ENCODE data around the gene SYVN1. TPM values are rescaled to one million over a fixed set of nuclear protein-coding genes. Genes with fewer than 3 reads are reported as not detected.

SYVN1 gene
- total RNA-seq, 1 donor from 2014 or later: 57.1 TPM

DNA sequence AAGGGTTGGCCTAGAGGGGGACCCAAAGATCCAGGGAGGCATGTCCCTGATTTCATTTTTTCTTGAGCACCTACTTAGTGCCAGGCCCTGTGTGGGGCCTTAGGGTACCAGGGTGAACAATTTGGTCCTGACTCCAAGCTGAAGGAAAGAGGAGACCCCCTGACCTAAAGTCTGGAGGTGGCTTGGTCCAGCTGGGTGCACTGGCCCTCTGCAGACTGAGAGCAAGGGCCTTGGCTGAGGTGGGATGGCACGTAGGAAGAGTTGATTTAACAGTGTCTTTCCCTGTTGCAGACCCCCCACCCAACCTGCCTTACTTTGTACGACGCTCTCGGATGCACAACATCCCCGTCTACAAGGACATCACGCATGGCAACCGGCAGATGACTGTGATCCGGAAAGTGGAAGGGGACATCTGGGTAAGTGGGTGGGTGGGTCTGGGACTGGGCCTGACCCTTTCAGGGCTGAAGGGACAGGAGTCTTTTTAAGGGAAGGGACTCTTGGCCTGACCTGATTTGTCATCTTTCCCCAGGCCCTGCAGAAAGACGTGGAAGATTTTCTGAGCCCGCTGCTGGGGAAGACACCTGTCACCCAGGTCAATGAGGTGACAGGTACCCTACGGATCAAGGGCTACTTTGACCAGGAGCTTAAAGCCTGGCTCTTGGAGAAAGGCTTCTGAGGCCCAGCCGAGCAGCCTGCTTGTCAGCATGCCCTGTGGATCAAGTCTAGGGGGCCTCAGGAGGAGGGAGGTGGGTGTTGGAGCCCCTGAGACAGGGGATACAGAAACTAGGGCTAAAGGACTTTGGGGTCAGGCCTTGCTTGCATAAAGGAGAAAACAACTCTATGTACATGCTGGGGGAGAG lies 8.9 kb downstream of the SYVN1 start:
- H3K9me3 Mint-ChIP-seq (ENCODE audit: unreplicated experiment): no peaks in the 10 kb centered on the region
- TF ChIP-seq, protein P1, sequence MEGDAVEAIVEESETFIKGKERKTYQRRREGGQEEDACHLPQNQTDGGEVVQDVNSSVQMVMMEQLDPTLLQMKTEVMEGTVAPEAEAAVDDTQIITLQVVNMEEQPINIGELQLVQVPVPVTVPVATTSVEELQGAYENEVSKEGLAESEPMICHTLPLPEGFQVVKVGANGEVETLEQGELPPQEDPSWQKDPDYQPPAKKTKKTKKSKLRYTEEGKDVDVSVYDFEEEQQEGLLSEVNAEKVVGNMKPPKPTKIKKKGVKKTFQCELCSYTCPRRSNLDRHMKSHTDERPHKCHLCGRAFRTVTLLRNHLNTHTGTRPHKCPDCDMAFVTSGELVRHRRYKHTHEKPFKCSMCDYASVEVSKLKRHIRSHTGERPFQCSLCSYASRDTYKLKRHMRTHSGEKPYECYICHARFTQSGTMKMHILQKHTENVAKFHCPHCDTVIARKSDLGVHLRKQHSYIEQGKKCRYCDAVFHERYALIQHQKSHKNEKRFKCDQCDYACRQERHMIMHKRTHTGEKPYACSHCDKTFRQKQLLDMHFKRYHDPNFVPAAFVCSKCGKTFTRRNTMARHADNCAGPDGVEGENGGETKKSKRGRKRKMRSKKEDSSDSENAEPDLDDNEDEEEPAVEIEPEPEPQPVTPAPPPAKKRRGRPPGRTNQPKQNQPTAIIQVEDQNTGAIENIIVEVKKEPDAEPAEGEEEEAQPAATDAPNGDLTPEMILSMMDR (IDR thresholded peaks at IDR 0.05): no peak
- peaks cover 12% of the 10 kb centered on the region for H3K36me3 Mint-ChIP-seq (ENCODE audit: unreplicated experiment)
- H3K27ac Mint-ChIP-seq (ENCODE audit: unreplicated experiment): no peak overlapping the region
- no peaks in the 10 kb centered on the region for H3K27me3 Mint-ChIP-seq (ENCODE audit: unreplicated experiment)
- DNase-seq (ENCODE audit: extremely low spot score, unreplicated experiment): no peak
- H3K4me1 Mint-ChIP-seq (ENCODE audit: unreplicated experiment): peaks cover 27% of the 10 kb centered on the region
- H3K4me3 Mint-ChIP-seq (ENCODE audit: unreplicated experiment): no peak overlapping the region

DNA sequence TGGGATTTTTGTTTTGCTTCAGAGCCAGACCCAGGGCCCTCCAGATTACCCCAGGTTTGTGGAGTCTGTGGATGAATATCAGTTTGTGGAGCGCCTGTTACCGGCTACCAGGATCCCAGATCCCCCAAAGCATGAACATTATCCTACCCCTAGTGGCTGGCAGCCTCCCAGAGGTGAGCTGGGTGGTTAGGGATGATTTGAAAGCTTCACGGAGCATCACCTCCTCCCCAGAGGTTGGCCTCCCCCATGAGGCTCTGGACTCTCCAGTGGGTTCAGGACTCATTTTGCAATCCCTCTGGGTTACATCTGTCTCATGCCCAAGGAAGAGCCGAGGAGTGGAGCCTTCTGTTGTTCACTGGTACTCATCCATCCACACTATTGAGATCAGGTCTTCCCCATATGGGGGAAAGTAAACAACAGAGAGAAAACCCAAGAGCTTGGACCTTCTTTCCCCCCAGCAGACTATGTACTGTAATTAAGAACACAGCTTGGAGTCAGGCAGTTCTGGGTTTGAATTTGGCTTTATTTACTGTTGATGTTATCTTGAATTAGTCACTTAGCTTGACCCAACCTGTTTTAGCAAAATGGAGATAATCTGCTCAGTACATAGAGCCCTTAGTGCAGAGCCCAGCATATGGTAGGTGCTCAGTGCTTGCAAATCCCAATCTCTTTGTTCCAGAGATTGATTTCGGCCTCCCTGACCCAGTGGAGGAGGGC lies 9.7 kb downstream of the SYVN1 start:
- H3K36me3 Mint-ChIP-seq (ENCODE audit: unreplicated experiment): peaks cover 16% of the 10 kb centered on the region
- TF ChIP-seq, protein P1 (IDR thresholded peaks at IDR 0.05): no peak
- no peak for DNase-seq (ENCODE audit: extremely low spot score, unreplicated experiment)
- H3K4me3 Mint-ChIP-seq (ENCODE audit: unreplicated experiment): peak overlapping the region; percentile 22
- H3K4me1 Mint-ChIP-seq (ENCODE audit: unreplicated experiment): peaks cover 27% of the 10 kb centered on the region
- no peaks in the 10 kb centered on the region for H3K9me3 Mint-ChIP-seq (ENCODE audit: unreplicated experiment)
- no peaks in the 10 kb centered on the region for H3K27me3 Mint-ChIP-seq (ENCODE audit: unreplicated experiment)
- H3K27ac Mint-ChIP-seq (ENCODE audit: unreplicated experiment): peak overlapping the region; percentile 52

DNA sequence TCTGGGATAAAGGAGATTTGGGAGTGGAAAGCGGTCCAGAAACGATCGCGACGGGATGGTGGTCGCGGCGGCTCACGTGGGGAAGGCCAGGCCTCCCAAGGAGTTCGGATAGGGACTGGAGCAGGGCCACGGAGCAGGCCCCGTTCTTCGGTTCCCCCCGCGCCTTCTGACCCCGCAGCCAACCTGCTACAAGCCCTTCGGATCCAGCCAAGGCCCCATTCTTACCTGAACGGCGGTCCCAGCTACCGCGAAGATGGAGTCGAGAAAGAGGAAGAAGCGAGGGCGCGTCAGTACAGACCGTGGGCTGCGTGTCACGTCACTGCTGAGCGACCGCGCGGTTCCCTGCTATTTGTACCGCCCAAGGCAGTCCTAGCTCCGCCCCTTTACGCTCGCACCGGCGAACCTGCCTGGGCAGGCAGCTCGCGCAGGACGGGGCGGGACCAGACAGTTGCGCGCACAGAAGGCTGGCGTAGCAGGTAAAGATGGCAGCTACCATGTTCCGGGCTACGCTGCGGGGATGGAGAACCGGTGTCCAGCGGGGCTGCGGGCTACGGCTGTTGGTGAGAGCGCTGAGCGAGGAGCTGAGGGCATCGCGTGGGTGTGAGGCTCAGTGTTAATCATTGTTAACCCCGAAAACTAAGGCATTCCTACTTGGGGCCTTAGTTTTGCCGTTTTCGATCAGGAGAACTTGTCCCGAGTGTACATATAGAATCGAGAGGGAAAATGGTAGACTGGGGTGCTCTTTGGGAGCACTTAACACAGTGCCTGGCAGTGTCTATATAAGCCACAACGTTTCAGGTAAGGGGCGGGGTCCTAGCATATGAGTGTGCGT lies 12.2 kb downstream of the SYVN1 start, which contains the start of the genes FAU and MRPL49:
Gene FAU (minus strand): TSS at position 270 of the 832 bp plus-strand sequence. CDS start 321 bp downstream, outside the sequence.
Gene MRPL49 (plus strand): TSS at position 457 of the 832 bp plus-strand sequence. CDS start 26 bp downstream, at position 483.
- Mint-ChIP-seq H3K4me3 (ENCODE audit: unreplicated experiment) (peak within 1 kb of the TSS; percentile 97), H3K36me3 (ENCODE audit: unreplicated experiment) (peaks cover 26% of the 10 kb centered on the region), H3K4me1 (ENCODE audit: unreplicated experiment) (peaks cover 28% of the 10 kb centered on the region), H3K27me3 (ENCODE audit: unreplicated experiment) (no peaks in the 10 kb centered on the region), H3K9me3 (ENCODE audit: unreplicated experiment) (no peaks in the 10 kb centered on the region), H3K27ac (ENCODE audit: unreplicated experiment) (peak within 1 kb of the TSS; percentile 97)
- TF ChIP-seq, protein P1 (IDR thresholded peaks at IDR 0.05): no peak
- DNase-seq (ENCODE audit: extremely low spot score, unreplicated experiment): peak; percentile 99

DNA sequence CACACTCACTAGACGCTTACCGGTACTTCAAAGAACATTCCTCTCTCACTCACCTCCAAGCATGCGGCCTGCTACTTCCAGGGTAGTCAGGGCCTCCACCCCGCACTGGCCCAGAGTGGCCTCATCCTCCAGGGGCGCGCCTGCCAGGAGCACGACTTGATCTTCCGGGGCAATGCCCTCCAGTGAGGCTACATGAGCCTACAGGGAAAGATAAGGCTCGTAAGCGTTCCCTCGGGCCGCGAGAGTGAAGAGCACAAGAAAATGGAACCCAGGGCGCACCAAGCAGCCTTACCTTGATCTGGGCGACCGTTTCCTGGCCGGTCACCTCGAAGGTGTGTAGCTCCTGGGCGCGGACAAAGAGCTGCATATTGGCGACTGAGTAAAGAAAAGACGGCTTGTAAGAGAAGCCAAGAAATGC lies 12.9 kb downstream of the SYVN1 start:
- TF ChIP-seq, protein P1 (IDR thresholded peaks at IDR 0.05): no peak
- H3K27me3 Mint-ChIP-seq (ENCODE audit: unreplicated experiment): no peaks in the 10 kb centered on the region
- peak overlapping the region; percentile 97 for H3K4me3 Mint-ChIP-seq (ENCODE audit: unreplicated experiment)
- H3K36me3 Mint-ChIP-seq (ENCODE audit: unreplicated experiment): peaks cover 21% of the 10 kb centered on the region
- no peaks in the 10 kb centered on the region for H3K9me3 Mint-ChIP-seq (ENCODE audit: unreplicated experiment)
- peaks cover 33% of the 10 kb centered on the region for H3K4me1 Mint-ChIP-seq (ENCODE audit: unreplicated experiment)
- peak overlapping the region; percentile 97 for H3K27ac Mint-ChIP-seq (ENCODE audit: unreplicated experiment)
- peak; percentile 84 for DNase-seq (ENCODE audit: extremely low spot score, unreplicated experiment)
